Measurements from ENCODE around the gene KIRREL1.

Gene KIRREL1

GRCh38 chr1:157952601-157953000 lies 40.8 kb upstream of the KIRREL1 start:
- no peak for DNase-seq (ENCODE audit: extremely low read depth, insufficient read length)
- TF ChIP-seq CTCF (IDR thresholded peaks at IDR 0.05; ENCODE audit: insufficient read depth, low read length, poor library complexity, severe bottlenecking) = no peak
- Histone ChIP-seq H3K27me3 (replicated peaks; ENCODE audit: control insufficient read depth, insufficient read depth, low read length) (peaks cover 1% of the 10 kb centered on the region), H3K36me3 (ENCODE audit: control insufficient read depth, insufficient read depth, low read length) (no peaks in the 10 kb centered on the region), H3K4me3 (replicated peaks; ENCODE audit: low read depth, low read length) (no peak overlapping the region)

- Histone ChIP-seq H3K36me3 (ENCODE audit: control insufficient read depth, insufficient read depth, low read length) (no peaks in the 10 kb centered on the region), H3K4me3 (replicated peaks; ENCODE audit: low read depth, low read length) (no peak overlapping the region), H3K27me3 (replicated peaks; ENCODE audit: control insufficient read depth, insufficient read depth, low read length) (peaks cover 3% of the 10 kb centered on the region)
- no peak for TF ChIP-seq CTCF (IDR thresholded peaks at IDR 0.05; ENCODE audit: insufficient read depth, low read length, poor library complexity, severe bottlenecking)
- no peak for DNase-seq (ENCODE audit: extremely low read depth, insufficient read length)
Measured at GRCh38 chr1:157955221-157955620, 38.2 kb upstream of the KIRREL1 start.

GRCh38 chr1:157955857-157956256 lies 37.6 kb upstream of the KIRREL1 start:
- DNase-seq (ENCODE audit: extremely low read depth, insufficient read length) = no peak

GRCh38 chr1:157956732-157957131 lies 36.7 kb upstream of the KIRREL1 start:
- DNase-seq (ENCODE audit: extremely low read depth, insufficient read length) = no peak
- no peak overlapping the region for H3K4me3 ChIP-seq (replicated peaks; ENCODE audit: low read depth, low read length)
- H3K36me3 ChIP-seq (ENCODE audit: control insufficient read depth, insufficient read depth, low read length) = no peaks in the 10 kb centered on the region
- TF ChIP-seq CTCF (IDR thresholded peaks at IDR 0.05; ENCODE audit: insufficient read depth, low read length, poor library complexity, severe bottlenecking) = no peak
- H3K27me3 ChIP-seq (replicated peaks; ENCODE audit: control insufficient read depth, insufficient read depth, low read length) = peaks cover 3% of the 10 kb centered on the region

More at GRCh38 chr1:157955857-157956256, 37.6 kb upstream of the KIRREL1 start:
- peaks cover 3% of the 10 kb centered on the region for H3K27me3 ChIP-seq (replicated peaks; ENCODE audit: control insufficient read depth, insufficient read depth, low read length)
- no peak for TF ChIP-seq CTCF (IDR thresholded peaks at IDR 0.05; ENCODE audit: insufficient read depth, low read length, poor library complexity, severe bottlenecking)
- H3K4me3 ChIP-seq (replicated peaks; ENCODE audit: low read depth, low read length) = no peak overlapping the region
- H3K36me3 ChIP-seq (ENCODE audit: control insufficient read depth, insufficient read depth, low read length) = no peaks in the 10 kb centered on the region

GRCh38 chr1:157958263-157958662 lies 35.2 kb upstream of the KIRREL1 start:
- TF ChIP-seq CTCF (IDR thresholded peaks at IDR 0.05; ENCODE audit: insufficient read depth, low read length, poor library complexity, severe bottlenecking) = no peak
- no peak for DNase-seq (ENCODE audit: extremely low read depth, insufficient read length)
- Histone ChIP-seq H3K36me3 (ENCODE audit: control insufficient read depth, insufficient read depth, low read length) (no peaks in the 10 kb centered on the region), H3K27me3 (replicated peaks; ENCODE audit: control insufficient read depth, insufficient read depth, low read length) (peaks cover 3% of the 10 kb centered on the region), H3K4me3 (replicated peaks; ENCODE audit: low read depth, low read length) (no peak overlapping the region)

- no peaks in the 10 kb centered on the region for H3K36me3 ChIP-seq (ENCODE audit: control insufficient read depth, insufficient read depth, low read length)
- H3K27me3 ChIP-seq (replicated peaks; ENCODE audit: control insufficient read depth, insufficient read depth, low read length) = peaks cover 3% of the 10 kb centered on the region
- DNase-seq (ENCODE audit: extremely low read depth, insufficient read length) = no peak
- TF ChIP-seq CTCF (IDR thresholded peaks at IDR 0.05; ENCODE audit: insufficient read depth, low read length, poor library complexity, severe bottlenecking) = no peak
- H3K4me3 ChIP-seq (replicated peaks; ENCODE audit: low read depth, low read length) = no peak overlapping the region
Measured at GRCh38 chr1:157959750-157960149, 33.7 kb upstream of the KIRREL1 start.
